HCT116 (cell line): Measurements from ENCODE around the gene DPP9.

Experiments
- EZH2 ChIP-seq: fragments of 200-600 bp; sonication (generic); IDR thresholded peaks from 2 replicates; pipeline ENCODE4 v1.6.1; 2017; ENCODE audit warnings: antibody characterized with exemption, mixed run types
- EZH2phosphoT487 ChIP-seq: fragments of 200-600 bp; IDR thresholded peaks from 2 replicates; pipeline ENCODE4 v1.6.1; 2018; ENCODE audit warnings: antibody characterized with exemption, borderline replicate concordance
- POLR2A ChIP-seq: IDR thresholded peaks from 2 replicates; pipeline ENCODE4 v1.7.0; 2011; ENCODE audit warnings: borderline replicate concordance; ENCODE audit not compliant: insufficient read depth, insufficient read length; ENCODE audit errors: extremely low read depth
- POLR2AphosphoS5 ChIP-seq: IDR thresholded peaks from 2 replicates; pipeline ENCODE4 v1.6.1; 2011; ENCODE audit warnings: mild to moderate bottlenecking, low read depth, low read length, moderate library complexity
- RAD21 ChIP-seq: IDR thresholded peaks from 2 replicates; pipeline ENCODE4 v1.6.1; 2012; ENCODE audit warnings: low read depth, mild to moderate bottlenecking
- REST ChIP-seq: IDR thresholded peaks from 2 replicates; pipeline ENCODE4 v1.6.1; 2012; ENCODE audit warnings: low read depth
- SIN3A ChIP-seq: IDR thresholded peaks from 2 replicates; pipeline ENCODE4 v1.6.1; 2012; ENCODE audit warnings: low read depth
- SRF ChIP-seq: IDR thresholded peaks from 2 replicates; pipeline ENCODE4 v1.6.1; 2012; ENCODE audit warnings: low read depth
- TF ChIP-seq, protein P1 (sequence below), 3 experiments: fragments of 200-600 bp in 1 of 3; sonication (generic) in 1 of 3; IDR thresholded peaks in 2 of 3; conservative IDR thresholded peaks in 1 of 3; 2 replicates each; pipeline ENCODE4 v1.5.1; 2012 to 2017; ENCODE audit warnings: low read depth in 2 of 3, low read length in 2 of 3, antibody characterized with exemption in 1 of 3, borderline replicate concordance in 1 of 3, control low read depth in 1 of 3, mild to moderate bottlenecking in 1 of 3, mixed read lengths in 1 of 3, mixed run types in 1 of 3, moderate library complexity in 1 of 3; ENCODE audit not compliant: insufficient read depth in 1 of 3
- TF ChIP-seq, protein P2 (sequence below): IDR thresholded peaks from 2 replicates; pipeline ENCODE4 v1.6.1; 2012

- TF ChIP-seq, protein P1, sequence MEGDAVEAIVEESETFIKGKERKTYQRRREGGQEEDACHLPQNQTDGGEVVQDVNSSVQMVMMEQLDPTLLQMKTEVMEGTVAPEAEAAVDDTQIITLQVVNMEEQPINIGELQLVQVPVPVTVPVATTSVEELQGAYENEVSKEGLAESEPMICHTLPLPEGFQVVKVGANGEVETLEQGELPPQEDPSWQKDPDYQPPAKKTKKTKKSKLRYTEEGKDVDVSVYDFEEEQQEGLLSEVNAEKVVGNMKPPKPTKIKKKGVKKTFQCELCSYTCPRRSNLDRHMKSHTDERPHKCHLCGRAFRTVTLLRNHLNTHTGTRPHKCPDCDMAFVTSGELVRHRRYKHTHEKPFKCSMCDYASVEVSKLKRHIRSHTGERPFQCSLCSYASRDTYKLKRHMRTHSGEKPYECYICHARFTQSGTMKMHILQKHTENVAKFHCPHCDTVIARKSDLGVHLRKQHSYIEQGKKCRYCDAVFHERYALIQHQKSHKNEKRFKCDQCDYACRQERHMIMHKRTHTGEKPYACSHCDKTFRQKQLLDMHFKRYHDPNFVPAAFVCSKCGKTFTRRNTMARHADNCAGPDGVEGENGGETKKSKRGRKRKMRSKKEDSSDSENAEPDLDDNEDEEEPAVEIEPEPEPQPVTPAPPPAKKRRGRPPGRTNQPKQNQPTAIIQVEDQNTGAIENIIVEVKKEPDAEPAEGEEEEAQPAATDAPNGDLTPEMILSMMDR (IDR thresholded peaks at IDR 0.05 in 2 of 3, conservative IDR thresholded peaks at IDR 0.05 in 1 of 3; ENCODE audit: borderline replicate concordance in 1 of 3, insufficient read depth in 1 of 3, low read depth in 2 of 3, low read length in 2 of 3) = no peak
- TF ChIP-seq RAD21 (no peak), SIN3A (no peak), POLR2A (no peak), EZH2 (no peak), POLR2AphosphoS5 (no peak), SRF (no peak), EZH2phosphoT487 (no peak), REST (no peak)
- TF ChIP-seq, protein P2, sequence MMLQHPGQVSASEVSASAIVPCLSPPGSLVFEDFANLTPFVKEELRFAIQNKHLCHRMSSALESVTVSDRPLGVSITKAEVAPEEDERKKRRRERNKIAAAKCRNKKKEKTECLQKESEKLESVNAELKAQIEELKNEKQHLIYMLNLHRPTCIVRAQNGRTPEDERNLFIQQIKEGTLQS = no peak
These were observed 30.0 kb downstream of the DPP9 start for GRCh38 chr19:4693471-4694121.
